GM21447 (cell line): ENCODE measurements around the gene ALCAM.
"Not testable (repeated sequence)": the region's sequence is repeated elsewhere in the genome, so short reads cannot be mapped to it uniquely, and the experiment has no call there.

Source experiments
- ATAC-seq: cut with Tn5 transposase; IDR thresholded peaks from one replicate; pipeline ENCODE4 v1.9.1; 2021; ENCODE audit not compliant: unreplicated experiment

The ALCAM gene

GRCh38 chr3:105580296-105580965 is 213.7 kb downstream of the ALCAM start:
- no peak for ATAC-seq

- no peak for ATAC-seq
Observed at GRCh38 chr3:105582015-105582414, 215.3 kb downstream of the ALCAM start.

- ATAC-seq = no peak
Observed at GRCh38 chr3:105584003-105584790, 217.5 kb downstream of the ALCAM start.

GRCh38 chr3:105593315-105593714 is 226.6 kb downstream of the ALCAM start:
- no peak for ATAC-seq

GRCh38 chr3:105594219-105594618 is 227.5 kb downstream of the ALCAM start:
- no peak for ATAC-seq

- ATAC-seq = no peak
Observed at GRCh38 chr3:105598042-105598796, 231.5 kb downstream of the ALCAM start.

- ATAC-seq = no peak
Observed at GRCh38 chr3:105599350-105599749, 232.6 kb downstream of the ALCAM start.

- ATAC-seq = not testable (repeated sequence)
Observed at GRCh38 chr3:105601756-105602155, 235.0 kb downstream of the ALCAM start.

GRCh38 chr3:105602286-105602685 is 235.6 kb downstream of the ALCAM start:
- ATAC-seq = not testable (repeated sequence)

GRCh38 chr3:105603516-105603915 is 236.8 kb downstream of the ALCAM start:
- not testable (repeated sequence) for ATAC-seq

GRCh38 chr3:105606016-105606415 is 239.3 kb downstream of the ALCAM start:
- ATAC-seq = no peak

- ATAC-seq = no peak
Observed at GRCh38 chr3:105608623-105609022, 241.9 kb downstream of the ALCAM start.

GRCh38 chr3:105610473-105610872 is 243.8 kb downstream of the ALCAM start:
- ATAC-seq = no peak

- ATAC-seq = no peak
Observed at GRCh38 chr3:105611304-105612192, 244.8 kb downstream of the ALCAM start.

- no peak for ATAC-seq
Observed at GRCh38 chr3:105613120-105613519, 246.4 kb downstream of the ALCAM start.

GRCh38 chr3:105614288-105615030 is 247.8 kb downstream of the ALCAM start:
- no peak for ATAC-seq

- ATAC-seq = no peak
Observed at GRCh38 chr3:105615814-105616213, 249.1 kb downstream of the ALCAM start.

GRCh38 chr3:105616374-105617121 is 249.8 kb downstream of the ALCAM start:
- no peak for ATAC-seq

GRCh38 chr3:105618556-105618955 is 251.8 kb downstream of the ALCAM start:
- no peak for ATAC-seq
